ENCODE measurements around the gene PITPNC1.
A peak's percentile ranks its signal among the peaks of the same experiment; 100 is the strongest.

PITPNC1 gene

DNA sequence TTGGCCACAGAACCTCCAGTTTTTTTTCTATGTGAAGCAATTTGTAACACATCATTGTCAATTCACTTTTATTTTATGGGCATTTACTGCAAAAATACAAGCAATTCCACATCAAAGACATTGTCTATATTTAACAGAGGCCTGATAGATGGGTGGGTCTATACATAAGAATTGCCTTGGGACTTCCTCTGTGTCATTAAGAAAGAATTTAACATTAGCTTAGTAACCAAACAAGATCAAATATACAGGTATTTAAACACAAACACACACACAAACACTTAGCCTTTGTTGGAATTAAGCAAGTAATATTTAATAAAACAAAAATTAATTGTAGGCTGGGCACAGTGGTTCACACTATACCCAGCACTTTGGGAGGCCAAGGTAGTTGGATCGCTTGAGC, 4.3 kb upstream of the PITPNC1 start:
- no peak overlapping the region for H3K4me3 ChIP-seq (ENCODE audit: low read depth, low read length)
- TF ChIP-seq, protein P1, sequence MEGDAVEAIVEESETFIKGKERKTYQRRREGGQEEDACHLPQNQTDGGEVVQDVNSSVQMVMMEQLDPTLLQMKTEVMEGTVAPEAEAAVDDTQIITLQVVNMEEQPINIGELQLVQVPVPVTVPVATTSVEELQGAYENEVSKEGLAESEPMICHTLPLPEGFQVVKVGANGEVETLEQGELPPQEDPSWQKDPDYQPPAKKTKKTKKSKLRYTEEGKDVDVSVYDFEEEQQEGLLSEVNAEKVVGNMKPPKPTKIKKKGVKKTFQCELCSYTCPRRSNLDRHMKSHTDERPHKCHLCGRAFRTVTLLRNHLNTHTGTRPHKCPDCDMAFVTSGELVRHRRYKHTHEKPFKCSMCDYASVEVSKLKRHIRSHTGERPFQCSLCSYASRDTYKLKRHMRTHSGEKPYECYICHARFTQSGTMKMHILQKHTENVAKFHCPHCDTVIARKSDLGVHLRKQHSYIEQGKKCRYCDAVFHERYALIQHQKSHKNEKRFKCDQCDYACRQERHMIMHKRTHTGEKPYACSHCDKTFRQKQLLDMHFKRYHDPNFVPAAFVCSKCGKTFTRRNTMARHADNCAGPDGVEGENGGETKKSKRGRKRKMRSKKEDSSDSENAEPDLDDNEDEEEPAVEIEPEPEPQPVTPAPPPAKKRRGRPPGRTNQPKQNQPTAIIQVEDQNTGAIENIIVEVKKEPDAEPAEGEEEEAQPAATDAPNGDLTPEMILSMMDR (IDR thresholded peaks at IDR 0.05; ENCODE audit: low read depth, low read length, missing control alignments), result no peak
- DNase-seq (ENCODE audit: low read depth), result no peak

DNA sequence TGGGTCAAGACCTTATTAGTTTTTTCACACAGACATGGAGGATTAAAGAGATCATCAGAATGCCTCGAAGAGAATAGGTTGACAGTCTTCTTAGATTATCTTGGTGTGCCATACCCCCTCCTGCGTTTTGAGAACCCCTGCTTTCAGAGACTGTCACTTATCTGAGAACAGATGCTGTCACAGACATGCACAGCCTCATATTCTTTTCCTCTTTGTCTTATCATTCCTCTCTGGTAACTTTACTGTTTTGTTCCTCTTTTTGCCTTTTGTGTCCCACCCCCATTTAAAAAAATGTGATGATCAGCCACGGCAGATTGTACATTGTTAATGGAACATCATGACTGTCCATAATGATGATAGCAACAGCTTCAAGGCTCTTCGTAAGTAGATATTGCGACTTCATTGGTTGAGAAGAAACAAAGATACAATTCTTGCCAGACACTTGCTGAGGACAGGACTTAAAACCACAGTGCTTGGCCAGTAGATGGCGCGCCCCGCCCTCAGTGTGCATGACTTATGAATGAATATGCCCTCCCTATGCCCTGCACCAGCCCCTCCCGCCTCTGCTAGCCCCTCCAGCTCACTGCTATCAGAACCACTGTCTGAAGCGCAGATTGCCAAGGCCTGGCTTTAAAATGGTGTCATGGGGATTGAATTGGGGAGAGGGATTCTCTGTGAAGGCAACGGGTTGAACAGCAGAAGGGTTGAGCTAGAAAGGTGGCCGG, 2.6 kb upstream of the PITPNC1 start:
- TF ChIP-seq, protein P1 (IDR thresholded peaks at IDR 0.05; ENCODE audit: low read depth, low read length, missing control alignments), result peak; percentile 87
- H3K4me3 ChIP-seq (ENCODE audit: low read depth, low read length), result no peak overlapping the region
- DNase-seq (ENCODE audit: low read depth), result peak; percentile 61

DNA sequence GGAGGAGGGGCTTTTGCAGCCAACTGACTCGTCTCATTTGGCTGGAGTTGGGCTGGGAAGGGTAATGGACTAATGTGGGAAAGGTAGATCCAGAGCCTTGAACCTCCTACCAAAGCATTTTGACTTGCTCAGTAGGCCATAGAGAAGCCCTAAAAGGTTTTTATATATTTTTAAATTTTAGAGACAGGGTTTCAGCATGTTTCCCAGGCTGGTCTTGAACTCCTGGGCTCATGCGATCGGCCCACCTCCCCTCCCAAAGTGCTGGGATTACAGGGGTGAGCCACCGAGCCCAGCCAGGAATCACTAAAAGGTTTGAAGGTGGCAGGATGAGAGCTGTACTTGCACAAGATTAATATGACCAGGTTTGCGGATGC, 2.0 kb upstream of the PITPNC1 start:
- TF ChIP-seq, protein P1 (IDR thresholded peaks at IDR 0.05; ENCODE audit: low read depth, low read length, missing control alignments), result no peak
- DNase-seq (ENCODE audit: low read depth), result no peak
- H3K4me3 ChIP-seq (ENCODE audit: low read depth, low read length), result no peak overlapping the region

DNA sequence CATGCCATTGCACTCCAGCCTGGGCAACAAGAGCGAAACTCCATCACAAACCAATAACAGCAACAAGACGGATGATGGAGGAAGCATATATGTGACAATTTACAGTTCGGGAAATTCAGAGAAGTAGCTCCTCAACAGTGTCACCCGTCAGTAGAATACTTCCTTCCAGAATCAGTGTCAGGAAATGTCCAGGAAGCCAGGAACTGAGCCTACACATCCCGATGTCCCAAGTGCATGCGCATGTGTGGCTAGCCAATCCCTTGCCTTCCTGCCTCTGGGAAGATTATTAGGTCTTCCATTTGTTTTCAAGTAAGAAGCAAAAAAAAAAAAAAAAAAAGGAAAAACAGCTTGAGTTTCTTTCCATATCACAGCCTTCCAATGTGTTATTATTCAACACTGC, 1.4 kb upstream of the PITPNC1 start:
- TF ChIP-seq, protein P1 (IDR thresholded peaks at IDR 0.05; ENCODE audit: low read depth, low read length, missing control alignments), result no peak
- no peak for DNase-seq (ENCODE audit: low read depth)
- H3K4me3 ChIP-seq (ENCODE audit: low read depth, low read length), result no peak overlapping the region

DNA sequence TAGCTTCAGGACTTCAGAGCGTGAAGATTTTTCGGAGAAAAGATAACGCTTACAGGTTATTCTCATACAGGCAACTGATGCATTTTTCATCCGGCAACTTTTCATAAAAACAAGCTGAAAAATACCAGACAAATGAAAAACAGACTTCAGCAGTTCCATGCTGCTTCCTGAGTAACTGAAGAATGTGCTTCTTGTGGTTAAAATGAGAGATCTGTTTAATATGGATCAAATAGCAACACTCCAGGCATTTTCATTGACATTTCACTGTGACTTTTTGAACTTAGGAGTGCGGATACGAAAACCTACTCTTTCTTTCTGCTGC, 705 bp upstream of the PITPNC1 start:
- peak overlapping the region; percentile 75 for H3K4me3 ChIP-seq (ENCODE audit: low read depth, low read length)
- no peak for DNase-seq (ENCODE audit: low read depth)
- TF ChIP-seq, protein P1 (IDR thresholded peaks at IDR 0.05; ENCODE audit: low read depth, low read length, missing control alignments), result no peak

DNA sequence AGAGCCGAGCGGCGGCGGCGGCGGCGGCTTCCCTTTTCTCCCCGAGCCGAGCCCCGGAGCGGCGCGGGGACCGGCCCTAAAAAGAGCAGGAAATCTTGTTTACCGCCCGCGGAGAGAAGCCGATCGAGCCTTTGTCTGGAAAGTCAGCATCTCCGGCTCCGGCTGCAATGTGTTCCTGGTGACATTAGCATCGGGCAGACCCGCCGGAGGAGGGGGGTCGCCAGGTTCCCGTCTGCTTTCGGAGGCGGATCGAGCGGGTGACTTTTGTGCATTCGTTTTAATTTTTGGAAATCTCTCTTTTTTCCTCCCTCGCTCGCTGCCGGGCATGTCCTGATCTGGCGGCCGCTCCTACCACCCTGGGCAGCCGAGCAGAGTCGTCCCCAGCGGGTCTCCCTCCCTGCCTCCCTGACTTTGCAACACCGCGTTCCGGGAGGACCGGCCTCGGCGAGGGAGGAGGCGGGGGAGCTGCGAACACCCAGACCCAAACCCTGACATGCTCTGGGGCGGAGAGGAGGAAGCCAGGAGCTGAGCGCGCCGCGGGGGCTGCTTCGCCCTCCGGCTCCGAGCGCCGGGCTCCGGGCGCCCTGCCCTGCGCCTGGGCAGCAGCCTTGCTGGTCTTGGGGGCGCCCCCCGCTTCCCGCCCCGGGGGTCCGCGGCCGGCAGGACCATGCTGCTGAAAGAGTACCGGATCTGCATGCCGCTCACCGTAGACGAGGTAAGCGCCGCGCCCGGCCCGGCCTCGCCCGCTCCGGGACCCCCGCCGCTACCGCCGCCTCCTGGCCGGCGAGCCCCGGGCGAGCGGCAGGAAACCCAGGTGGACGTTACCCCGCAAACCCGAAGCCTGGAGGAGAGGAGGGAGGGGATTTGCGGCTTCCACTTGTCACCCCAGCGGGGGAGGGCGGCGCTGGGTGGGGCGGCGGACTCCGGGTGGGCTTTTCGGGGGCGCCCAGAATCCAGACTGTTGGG, 690 bp downstream of the PITPNC1 start:
- peak overlapping the region; percentile 75 for H3K4me3 ChIP-seq (ENCODE audit: low read depth, low read length)
- no peak for DNase-seq (ENCODE audit: low read depth)
- TF ChIP-seq, protein P1 (IDR thresholded peaks at IDR 0.05; ENCODE audit: low read depth, low read length, missing control alignments), result peak; percentile 34

Data from GM12864 (cell line).